WERI-Rb-1 (cell line): ENCODE results near the gene ANO6.

Source experiments
- DNase-seq: peaks from one replicate; pipeline ENCODE4 v3.0.0-alpha.2; 2020
- H3K27ac ChIP-seq: fragments of 250-450 bp; sonication (Bioruptor Pico); 2 replicates; pipeline ENCODE4 v1.5.1; 2020; ENCODE audit warnings: mild to moderate bottlenecking, moderate library complexity
- H3K27me3 ChIP-seq: fragments of 250-450 bp; sonication (Bioruptor Pico); 2 replicates; pipeline ENCODE4 v1.5.1; 2021; ENCODE audit warnings: mild to moderate bottlenecking, low read depth, moderate library complexity; ENCODE audit not compliant: insufficient read depth, severe bottlenecking
- H3K36me3 ChIP-seq: fragments of 250-450 bp; sonication (Bioruptor Pico); 2 replicates; pipeline ENCODE4 v1.5.1; 2020; ENCODE audit warnings: mild to moderate bottlenecking, moderate library complexity
- H3K4me3 ChIP-seq: 2 replicates; pipeline ENCODE4 v1.5.1; 2011; ENCODE audit warnings: low read depth, mild to moderate bottlenecking, control low read depth, low read length
- H3K9me3 ChIP-seq: fragments of 250-450 bp; sonication (Bioruptor Pico); 2 replicates; pipeline ENCODE4 v1.5.1; 2021; ENCODE audit warnings: mild to moderate bottlenecking, moderate library complexity; ENCODE audit not compliant: severe bottlenecking
- TF ChIP-seq, protein P1 (sequence below): IDR thresholded peaks from 2 replicates; pipeline ENCODE4 v1.5.1; 2011; ENCODE audit warnings: low read depth, mild to moderate bottlenecking, control low read depth, inconsistent platforms, low read length

ANO6 gene

GRCh38 chr12:45296046-45296586 is 80.2 kb downstream of the ANO6 start:
- DNase-seq, result no peak
- H3K27ac ChIP-seq, result no peak overlapping the region
- TF ChIP-seq, protein P1, sequence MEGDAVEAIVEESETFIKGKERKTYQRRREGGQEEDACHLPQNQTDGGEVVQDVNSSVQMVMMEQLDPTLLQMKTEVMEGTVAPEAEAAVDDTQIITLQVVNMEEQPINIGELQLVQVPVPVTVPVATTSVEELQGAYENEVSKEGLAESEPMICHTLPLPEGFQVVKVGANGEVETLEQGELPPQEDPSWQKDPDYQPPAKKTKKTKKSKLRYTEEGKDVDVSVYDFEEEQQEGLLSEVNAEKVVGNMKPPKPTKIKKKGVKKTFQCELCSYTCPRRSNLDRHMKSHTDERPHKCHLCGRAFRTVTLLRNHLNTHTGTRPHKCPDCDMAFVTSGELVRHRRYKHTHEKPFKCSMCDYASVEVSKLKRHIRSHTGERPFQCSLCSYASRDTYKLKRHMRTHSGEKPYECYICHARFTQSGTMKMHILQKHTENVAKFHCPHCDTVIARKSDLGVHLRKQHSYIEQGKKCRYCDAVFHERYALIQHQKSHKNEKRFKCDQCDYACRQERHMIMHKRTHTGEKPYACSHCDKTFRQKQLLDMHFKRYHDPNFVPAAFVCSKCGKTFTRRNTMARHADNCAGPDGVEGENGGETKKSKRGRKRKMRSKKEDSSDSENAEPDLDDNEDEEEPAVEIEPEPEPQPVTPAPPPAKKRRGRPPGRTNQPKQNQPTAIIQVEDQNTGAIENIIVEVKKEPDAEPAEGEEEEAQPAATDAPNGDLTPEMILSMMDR, result no peak

GRCh38 chr12:45298047-45298446 is 82.2 kb downstream of the ANO6 start:
- Histone ChIP-seq H3K9me3 (no peaks in the 10 kb centered on the region), H3K27me3 (no peaks in the 10 kb centered on the region), H3K4me3 (no peak overlapping the region), H3K36me3 (no peaks in the 10 kb centered on the region), H3K27ac (no peak overlapping the region)
- TF ChIP-seq, protein P1, result no peak
- no peak for DNase-seq

More at GRCh38 chr12:45296046-45296586, 80.2 kb downstream of the ANO6 start:
- H3K27me3 ChIP-seq, result no peaks in the 10 kb centered on the region
- H3K9me3 ChIP-seq, result no peaks in the 10 kb centered on the region
- no peak overlapping the region for H3K4me3 ChIP-seq
- H3K36me3 ChIP-seq, result no peaks in the 10 kb centered on the region

DNA sequence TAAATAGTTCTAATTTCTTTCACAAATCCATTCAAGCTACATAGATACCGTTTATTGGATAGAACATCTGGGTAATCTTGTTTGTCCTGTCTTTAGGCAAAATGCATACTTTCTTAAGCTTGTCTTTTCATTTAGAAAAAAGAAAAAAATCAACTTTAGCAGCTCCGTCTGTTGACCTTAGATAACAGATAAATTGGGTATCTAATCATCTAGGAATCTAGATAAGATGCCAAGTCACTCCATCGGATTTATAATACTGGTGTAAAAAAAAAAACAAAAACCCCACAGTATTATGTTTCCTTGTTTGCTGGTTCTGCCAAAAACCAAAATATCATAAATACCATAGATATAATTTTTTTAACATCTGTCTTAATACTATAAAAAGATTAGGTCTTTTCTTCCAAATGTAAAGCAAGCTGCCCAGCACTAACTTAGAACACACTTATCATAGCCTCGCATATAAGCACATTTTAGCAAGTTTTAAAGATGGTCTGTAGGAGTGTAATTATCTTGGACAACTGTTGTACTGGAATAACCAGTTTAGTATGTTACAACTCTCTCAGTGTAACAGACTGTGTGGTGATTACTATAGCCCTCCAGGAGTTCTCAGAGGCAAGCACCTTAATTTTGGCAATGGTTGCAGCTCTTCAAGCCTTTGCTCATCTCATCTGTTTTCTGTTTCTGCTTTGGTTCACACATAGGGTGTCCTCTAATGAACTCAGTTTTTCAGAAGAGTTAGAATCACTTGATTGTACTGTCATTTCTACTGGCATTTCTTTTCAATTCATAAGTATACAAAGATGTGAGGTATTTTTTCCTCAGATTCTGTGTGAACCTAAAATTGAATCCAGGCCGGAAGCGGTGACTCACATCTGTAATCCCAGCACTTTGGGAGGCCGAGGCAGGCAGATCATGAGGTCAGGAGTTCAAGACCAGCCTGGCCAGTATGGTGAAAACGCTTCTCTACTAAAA is 83.1 kb downstream of the ANO6 start:
- Histone ChIP-seq H3K27ac (no peak overlapping the region), H3K27me3 (no peaks in the 10 kb centered on the region), H3K4me3 (no peak overlapping the region), H3K9me3 (no peaks in the 10 kb centered on the region), H3K36me3 (no peaks in the 10 kb centered on the region)
- no peak for DNase-seq
- TF ChIP-seq, protein P1, result no peak

GRCh38 chr12:45302621-45303369 is 86.9 kb downstream of the ANO6 start:
- TF ChIP-seq, protein P1, result no peak
- Histone ChIP-seq H3K9me3 (no peaks in the 10 kb centered on the region), H3K27ac (no peak overlapping the region), H3K4me3 (no peak overlapping the region), H3K27me3 (no peaks in the 10 kb centered on the region), H3K36me3 (no peaks in the 10 kb centered on the region)
- DNase-seq, result no peak

DNA sequence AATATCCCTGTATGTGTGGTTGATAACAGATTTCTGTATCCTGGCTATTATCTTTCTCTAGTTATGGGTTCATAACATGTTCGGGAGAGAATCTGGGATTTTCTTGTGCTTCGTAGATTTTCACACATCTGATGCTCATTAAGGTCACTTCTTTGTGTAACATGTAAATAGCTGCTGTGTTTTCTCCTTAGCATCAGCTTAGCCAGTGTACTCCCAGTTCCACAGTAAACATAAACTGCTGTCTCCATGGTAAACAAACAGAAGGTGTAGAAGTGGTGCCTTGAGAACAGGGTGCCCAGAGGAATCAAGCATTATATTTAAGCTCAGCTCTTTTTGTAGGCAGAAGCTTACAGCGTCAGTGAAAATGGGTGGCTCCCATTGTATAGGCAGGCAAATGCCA is 88.0 kb downstream of the ANO6 start:
- no peaks in the 10 kb centered on the region for H3K9me3 ChIP-seq
- TF ChIP-seq, protein P1, result no peak
- no peaks in the 10 kb centered on the region for H3K36me3 ChIP-seq
- no peak overlapping the region for H3K4me3 ChIP-seq
- DNase-seq, result no peak
- H3K27ac ChIP-seq, result no peak overlapping the region
- H3K27me3 ChIP-seq, result no peaks in the 10 kb centered on the region
